HG02840 (cell line): ENCODE results near the gene DOCK7.
"Not testable (repeated sequence)": the region's sequence is repeated elsewhere in the genome, so short reads cannot be mapped to it uniquely, and the experiment has no call there.

Source experiments
- ATAC-seq: cut with Tn5 transposase; IDR thresholded peaks from one replicate; pipeline ENCODE4 v1.9.1; 2021; ENCODE audit warnings: mild to moderate bottlenecking, moderate library complexity, moderate number of reproducible peaks; ENCODE audit not compliant: unreplicated experiment, low FRiP score

DOCK7 gene

DNA sequence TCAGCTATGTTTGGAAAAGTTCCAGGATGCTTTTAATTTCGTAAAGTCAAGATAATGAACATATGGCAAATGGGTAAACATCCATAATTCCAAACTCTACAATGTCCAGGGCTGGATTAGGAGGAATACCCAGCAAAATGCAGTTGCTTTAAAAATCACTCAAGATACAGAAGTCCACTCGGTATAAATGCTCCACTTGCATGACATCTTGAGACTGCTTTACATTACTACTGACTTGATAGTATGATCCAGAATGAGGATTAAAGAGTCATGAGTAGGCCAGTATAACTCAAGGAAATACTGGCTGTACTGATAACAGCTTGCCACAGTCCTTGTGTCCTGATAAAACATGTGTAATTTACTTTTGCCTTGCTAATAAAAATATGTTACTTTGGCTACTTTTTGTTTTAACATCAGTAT is 149.1 kb downstream of the DOCK7 start:
- no peak for ATAC-seq

DNA sequence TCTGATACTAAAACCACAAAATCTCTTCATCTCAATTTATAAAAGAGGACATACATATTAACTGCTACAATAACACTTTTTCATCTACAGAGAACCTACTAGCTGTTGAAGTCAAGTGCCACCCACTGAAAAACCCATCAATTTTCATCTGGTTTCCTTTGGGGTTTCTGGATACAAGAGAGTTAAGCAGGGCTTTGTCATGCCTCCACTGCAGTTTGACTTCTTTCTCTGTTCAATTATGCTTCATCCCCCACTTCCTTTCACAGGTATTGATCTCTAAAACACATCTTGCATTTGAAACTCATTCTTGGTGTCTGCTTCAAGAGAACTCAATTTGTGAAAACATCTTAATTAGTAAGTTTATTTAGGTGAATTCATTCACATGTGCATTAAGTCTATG is 151.3 kb downstream of the DOCK7 start:
- no peak for ATAC-seq

DNA sequence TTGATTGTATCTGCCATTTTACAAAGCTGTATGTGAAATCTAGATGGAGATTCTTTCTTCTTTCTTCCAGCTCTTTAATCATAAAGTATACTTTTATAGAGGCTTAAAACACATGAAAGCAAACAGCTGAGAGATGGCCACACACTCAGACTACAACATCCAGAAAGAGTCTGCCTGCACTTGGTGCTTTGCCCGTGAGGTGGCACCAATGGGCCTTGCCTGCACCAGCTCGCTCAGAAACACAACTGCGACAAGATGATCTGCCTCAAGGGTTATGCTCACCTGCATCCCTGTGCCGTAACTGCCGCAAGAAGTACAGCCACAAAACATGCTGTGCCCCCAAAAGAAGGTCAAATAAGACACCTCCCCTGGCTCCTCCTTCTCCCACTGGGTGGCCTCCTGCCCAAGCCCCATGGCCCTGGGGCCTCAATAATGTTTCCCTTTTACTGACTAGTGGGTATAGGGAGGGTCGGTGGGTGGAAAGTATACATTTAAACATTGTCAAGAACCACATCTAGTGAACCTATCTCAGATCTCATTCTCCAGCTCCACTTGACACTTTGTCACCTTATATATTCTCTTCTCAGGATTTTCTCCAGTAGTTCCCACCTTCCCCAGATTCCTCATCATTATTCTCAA is 157.6 kb downstream of the DOCK7 start:
- no peak for ATAC-seq

DNA sequence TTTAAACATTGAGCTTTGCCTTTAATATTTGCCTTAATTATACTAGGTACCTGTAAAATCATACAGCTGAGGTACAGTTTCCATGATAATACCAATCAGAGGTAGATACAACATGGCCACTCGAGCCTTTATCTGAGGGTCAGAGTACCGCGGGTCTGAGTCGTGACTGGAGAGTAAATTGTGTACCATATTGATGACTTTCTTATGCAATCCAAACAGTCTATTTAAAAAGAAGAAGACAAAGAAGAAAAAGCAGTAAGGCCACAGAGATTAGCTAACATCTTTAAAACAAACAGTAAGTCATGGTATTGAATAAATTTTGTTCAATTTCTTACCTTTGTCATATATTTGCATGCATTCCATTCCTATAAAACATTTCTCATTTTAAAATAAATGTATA is 159.0 kb downstream of the DOCK7 start:
- no peak for ATAC-seq

DNA sequence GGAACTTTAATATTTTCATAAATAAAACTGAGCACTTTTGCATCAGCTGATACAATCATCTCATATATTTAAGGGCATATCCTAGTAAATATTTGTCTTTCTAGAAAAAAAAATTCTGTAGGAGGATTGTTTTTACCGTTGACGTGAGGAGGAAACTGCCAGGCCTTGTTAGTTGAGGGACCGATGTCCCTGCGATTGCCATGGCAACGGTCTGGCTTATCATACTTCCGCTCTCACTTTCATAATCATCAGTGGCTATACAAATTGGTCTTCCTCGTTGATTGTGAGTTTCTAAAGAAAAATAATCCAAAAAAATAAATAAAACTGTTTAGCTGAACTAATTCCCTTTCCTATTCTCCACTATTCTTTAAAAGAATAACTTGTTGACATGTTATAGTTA is 160.2 kb downstream of the DOCK7 start:
- ATAC-seq, result no peak

DNA sequence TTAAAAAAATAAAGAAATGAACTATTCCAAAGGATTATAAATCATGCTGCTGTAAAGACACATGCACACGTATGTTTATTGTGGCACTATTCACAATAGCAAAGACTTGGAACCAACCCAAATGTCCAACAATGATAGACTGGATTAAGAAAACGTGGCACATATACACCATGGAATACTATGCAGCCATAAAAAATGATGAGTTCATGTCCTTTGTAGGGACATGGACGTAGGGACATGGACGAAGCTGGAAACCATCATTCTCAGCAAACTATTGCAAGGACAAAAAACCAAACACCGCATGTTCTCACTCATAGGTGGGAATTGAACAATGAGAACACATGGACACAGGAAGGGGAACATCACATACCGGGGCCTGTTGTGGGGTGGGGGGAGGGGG is 160.8 kb downstream of the DOCK7 start:
- ATAC-seq, result not testable (repeated sequence)

DNA sequence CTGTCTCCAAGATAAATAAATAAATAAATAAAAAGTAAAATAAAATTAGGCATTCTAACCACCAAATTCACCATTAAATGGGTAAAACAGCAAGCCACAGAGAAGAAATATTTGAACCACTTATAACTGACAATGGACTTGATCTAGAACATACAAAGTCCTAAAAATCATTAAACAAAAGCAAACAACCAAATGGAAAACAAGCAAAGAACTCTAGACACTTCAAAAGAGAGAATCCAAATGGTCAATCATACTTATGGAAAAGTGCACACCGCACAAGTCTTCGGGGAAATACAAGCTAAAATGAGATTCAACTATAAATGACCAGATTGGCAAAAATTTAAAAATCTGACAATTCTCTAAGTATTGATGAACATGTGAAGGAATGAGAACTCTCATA is 164.3 kb downstream of the DOCK7 start:
- no peak for ATAC-seq

DNA sequence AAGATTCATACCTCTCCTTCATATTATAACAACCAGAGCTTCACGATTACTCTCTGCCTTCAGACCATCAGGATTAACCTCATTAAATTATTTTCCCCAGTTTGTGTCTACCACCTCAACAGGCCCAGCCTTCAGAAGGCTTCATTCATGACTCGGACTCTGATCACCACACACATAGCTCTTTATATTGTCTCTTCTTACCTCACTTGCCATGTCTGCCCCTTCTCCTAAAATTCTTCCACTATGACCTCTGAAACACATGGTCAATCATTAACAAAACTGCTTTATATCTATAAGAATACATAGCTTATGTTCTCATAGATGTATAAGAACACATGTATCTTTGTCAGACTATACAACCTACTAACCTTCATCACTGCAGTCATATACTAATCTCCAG is 171.6 kb downstream of the DOCK7 start:
- ATAC-seq, result no peak

DNA sequence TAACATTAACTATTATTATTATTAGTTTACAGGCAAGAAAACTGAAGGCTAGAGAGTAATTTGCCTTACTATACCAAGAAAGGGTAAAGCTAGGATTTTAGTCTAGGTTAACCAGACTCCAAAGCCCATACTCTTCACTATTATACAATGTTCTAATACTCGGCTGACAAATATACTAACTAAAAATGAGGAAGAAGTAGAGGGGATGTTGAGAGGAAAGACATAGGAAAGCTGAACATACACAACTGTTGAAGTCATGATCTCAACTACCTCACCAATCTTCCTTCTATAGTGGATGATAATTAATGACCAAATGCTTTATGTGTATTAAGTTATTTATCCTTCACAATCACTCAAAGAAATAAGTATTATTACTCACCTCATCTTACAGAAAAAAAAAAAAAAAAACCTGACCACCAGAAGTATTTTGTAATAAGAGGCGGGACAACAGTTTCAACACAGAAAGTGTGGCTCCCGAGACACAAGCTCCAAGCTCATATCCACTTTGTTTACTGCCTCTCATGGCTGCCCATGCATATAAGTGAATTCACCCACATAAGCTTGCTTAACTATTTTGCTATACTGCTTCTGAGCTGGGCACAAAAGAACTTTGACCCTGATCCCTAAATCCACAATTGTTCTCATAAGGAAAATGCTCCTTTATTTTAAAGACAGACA is 173.3 kb downstream of the DOCK7 start:
- ATAC-seq, result no peak

DNA sequence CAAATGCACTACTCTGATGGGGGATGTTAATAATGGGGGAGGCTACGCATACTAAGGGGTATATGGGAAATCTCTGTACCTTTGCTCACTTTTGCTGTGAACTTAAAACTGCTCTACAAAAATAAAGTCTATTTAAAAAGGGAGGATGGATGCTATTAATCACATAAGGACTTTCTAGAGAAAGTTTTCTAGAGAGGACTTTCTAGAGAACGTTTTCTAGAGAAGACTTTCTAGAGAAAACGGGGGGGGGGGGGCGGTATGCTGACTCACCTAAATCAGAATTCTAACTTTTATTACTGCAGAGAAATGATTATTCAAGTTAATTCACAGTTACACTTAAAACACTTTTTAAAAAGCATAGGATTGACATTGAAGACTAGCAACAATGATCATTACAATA is 175.2 kb downstream of the DOCK7 start:
- ATAC-seq, result no peak

DNA sequence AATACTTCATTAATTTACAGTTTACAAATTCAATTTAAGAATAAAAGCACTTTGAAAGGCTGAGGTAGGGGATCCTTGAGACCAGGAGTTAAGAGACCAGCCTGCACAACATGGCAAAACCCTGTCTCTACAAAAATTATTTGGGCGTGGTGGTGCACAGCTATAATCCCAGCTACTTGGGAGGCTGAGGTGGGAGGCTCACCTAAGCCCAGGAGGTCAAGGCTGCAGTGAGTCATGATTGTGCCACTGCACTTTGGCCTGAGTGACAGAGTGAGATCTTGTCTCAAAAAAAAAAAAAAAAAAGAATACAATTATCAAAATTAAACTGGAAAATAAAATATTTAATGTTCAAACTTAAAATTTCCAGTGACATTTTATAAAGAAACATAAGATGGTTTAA is 179.2 kb downstream of the DOCK7 start:
- ATAC-seq, result no peak

DNA sequence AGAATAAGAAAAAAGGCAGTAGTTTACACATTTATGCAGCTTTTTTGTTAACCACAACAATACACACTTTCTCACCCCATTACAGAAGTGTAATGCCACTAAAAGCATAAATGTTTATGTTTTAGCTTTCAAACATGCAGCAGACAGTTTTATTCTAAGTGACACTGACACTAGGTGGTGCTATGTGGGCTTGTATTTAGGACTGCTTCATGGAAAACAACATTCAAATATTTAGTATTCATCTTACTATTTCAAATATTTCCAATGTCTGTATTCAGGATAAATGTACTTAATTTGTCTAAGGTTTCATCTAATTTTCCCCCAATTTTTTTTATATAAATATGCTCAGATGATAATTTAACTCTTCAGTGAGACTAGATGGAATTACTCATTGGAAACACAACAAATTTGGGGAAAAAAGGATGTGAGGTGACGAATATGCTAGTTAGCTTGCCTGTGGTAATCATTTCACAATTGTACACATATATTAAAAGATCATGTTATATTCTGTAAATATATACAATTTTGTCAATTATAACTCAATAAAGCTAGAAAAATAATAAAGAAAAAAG is 179.9 kb downstream of the DOCK7 start:
- ATAC-seq, result no peak

DNA sequence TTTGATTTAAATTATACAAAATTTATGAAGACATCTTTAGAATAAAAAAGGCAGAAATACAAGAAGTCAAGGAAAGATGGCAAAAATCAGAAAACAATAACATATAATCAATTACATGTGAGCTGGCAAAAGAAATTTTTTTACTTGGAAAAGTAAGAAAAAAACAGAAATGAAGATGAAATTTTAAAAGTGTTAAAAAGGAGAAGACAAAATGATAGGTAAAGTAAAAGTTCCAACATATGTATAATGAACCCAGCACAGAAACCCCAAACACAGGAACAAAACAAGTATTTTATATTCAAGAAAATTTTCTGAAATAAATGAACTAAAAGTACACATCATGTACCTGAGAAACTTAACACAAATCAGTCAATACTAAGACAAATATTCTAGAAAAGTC is 188.0 kb downstream of the DOCK7 start:
- ATAC-seq, result no peak

DNA sequence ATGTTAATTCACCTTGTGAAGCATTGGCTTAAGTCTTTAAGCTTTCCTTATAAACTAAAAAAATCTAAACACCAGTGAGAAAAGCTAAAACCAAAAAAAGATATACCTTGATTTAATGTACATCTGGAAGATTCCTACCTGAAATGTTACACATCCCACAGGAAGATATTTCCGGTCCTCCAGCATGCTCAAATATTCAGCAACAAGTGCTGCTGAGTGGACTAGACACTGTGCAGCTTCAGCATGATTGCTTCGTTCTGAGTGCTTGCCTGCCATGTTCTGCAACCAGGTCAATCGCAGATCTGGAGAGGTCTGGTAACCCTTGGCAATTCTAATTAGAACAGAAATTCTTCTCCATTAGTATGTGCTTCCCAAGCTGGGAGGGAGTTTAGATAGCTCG is 194.0 kb downstream of the DOCK7 start:
- no peak for ATAC-seq

DNA sequence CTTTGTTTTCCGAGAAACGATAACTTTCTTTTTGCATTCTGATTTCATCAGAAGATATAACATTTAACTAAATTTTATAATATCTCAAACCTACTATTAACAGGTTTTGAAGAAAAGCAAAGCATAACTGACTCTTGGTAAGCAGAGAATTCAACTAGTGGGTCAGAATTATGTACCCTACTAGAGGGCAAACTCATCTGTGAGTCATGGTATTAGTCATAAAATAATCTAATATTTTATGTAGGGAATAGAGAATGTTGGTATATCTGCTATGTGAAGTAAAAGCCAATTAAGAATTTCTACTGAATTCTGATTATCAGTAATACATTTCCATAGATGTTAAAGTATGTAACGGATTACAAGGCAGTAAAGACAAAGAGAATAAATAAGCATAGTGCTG is 194.5 kb downstream of the DOCK7 start:
- ATAC-seq, result no peak

DNA sequence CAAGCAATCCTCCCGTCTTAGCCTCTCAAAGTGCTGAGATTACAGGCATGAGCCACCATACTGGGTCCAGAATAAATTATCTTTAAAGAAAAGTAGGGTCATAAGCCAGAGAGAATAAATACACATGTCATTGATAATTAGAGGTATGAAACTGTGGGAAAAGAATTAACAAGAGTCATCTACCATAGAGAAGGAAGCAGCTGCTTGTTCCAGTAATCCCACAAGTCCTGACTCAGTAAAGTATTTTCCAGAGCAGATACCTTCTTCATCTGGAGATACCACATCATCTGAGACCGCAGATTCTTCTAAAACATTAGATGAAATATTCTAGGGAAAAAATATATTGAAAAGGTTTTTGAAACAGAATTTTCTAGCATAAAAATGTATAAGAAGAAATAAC is 195.7 kb downstream of the DOCK7 start:
- ATAC-seq, result no peak

DNA sequence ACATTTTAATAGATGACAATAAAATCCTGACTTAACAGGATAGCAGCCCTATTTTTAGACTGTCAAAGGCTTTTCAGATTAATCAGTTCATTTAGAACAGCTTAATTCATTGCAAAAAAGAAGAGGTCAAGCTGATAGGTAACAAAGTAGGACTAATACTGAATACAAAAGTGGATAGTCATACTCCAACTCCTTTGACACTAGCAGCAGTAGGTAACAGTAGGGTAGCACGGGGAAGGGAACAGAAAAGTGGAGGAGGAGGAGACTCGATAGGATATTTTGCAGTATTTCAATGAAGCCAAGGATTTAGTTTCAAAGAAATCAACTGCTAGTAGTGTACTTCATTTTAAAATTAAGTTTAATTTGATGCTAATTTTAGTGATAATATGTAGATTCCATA is 200.2 kb downstream of the DOCK7 start:
- no peak for ATAC-seq

DNA sequence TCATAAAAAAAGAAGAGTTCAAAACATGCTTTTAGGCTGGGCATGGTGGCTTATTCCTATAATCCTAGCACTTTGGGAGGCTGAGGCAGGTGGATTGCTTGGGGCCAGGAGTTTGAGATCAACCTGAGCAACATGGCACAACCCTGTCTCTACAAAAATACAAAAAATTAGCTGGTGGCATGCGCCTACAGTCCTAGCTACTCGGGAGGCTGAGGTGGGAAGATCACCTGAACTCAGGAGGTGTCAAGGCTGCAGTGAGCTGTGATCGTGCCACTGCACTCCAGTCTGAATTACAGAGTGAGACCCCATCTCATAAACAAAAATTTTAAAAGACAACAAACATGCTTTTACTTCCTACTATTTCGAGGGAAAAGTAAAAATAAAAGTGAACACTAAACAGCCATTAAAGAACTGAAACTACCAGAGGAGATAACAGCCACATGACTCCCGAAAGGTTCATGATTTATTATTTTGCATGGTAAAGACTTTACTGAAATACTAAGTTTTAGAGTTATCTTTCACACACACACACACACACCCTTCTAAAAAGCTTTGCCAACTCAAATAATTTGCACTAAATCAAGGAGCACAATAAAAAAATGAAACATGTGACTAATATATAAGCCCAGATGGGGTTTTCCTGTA is 203.2 kb downstream of the DOCK7 start:
- ATAC-seq, result no peak

DNA sequence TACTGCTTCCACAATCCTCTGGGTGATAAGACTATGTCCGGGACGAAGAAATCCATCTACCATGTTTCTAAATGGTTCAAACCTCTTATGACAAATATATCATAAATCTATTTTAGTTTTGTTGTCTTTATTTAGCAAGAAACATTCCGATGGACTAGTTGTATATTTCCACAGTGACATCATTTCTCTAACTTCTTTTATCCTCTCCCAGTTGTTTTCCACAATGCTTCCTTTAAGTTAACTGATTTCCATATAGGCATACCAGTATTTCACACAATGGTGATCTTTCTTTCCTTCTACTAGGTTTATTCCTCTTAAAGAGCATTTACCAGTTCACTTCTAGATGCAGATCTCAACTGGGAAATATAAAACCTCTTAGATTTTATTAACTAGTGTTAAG is 206.5 kb downstream of the DOCK7 start:
- ATAC-seq, result no peak

DNA sequence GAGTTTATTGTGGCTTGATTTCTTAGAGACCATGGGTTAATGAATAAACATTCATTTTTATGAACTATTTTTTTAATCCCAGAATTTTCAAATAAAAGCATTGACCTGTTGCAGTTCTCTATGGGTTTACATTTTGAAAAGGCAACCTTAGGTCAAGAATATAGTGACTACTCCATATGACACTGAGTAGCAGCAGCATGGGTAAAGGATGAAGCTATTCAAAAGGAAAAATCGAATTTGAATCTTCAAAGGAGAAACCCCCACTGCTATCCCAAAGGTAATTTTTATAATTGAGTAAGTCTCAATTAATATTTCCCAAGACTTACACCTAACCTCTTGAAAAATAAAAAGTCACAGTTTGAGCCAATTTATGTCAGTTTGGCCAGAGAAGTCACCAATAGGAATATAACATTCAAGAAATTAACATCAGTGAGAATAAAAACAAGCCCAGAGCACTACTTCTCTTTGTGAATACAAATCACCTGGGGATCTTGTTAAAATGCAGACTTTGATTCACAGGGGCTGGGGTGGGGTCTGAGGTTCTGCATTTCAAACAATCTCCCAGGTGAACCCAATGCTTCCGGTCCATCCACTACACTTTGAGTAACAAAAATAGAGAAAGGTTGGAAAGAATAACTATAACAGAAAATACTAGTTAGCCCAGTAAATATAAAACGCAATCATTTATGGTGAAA is 211.5 kb downstream of the DOCK7 start:
- ATAC-seq, result no peak

DNA sequence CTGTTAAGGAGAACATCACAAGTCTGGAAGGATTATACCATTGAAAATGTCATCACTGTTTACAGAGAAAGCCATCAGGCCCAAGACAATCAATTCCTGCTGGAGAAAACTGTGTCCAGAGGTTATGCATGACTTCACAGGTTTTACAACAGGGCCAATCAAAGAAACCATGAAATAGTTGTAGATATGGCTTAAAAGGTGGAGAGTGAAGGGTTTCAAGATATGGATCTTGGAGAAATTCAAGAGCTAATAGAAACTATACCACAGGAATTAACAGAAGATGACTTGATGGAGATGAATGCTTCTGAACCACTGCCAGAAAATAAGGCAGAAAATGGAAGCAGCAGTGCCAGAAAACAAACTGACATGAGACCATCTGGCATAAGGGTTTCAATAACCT is 221.1 kb downstream of the DOCK7 start:
- no peak for ATAC-seq
